G401.6 (cell line): ENCODE results near the gene CLCN1.

Experiments
- FAIRE-seq: peaks from 2 replicates; lab custom pipeline; 2012; peaks lifted over from hg19 to GRCh38; lab: Jason Lieb, UNC

CLCN1 gene

GRCh38 chr7:143367972-143368371 is 52.1 kb downstream of the CLCN1 start:
- no peak for FAIRE-seq

GRCh38 chr7:143368387-143368786 is 52.5 kb downstream of the CLCN1 start:
- FAIRE-seq = no peak

GRCh38 chr7:143369678-143370651 is 54.1 kb downstream of the CLCN1 start:
- no peak for FAIRE-seq

- no peak for FAIRE-seq
These were observed 56.2 kb downstream of the CLCN1 start for GRCh38 chr7:143372070-143372469.

GRCh38 chr7:143373255-143373794 is 57.4 kb downstream of the CLCN1 start:
- FAIRE-seq = no peak

- FAIRE-seq = no peak
These were observed 58.6 kb downstream of the CLCN1 start for GRCh38 chr7:143374561-143374960.

- FAIRE-seq = no peak
These were observed 59.6 kb downstream of the CLCN1 start for GRCh38 chr7:143375298-143376034.

- no peak for FAIRE-seq
These were observed 60.5 kb downstream of the CLCN1 start for GRCh38 chr7:143376396-143376795.

- no peak for FAIRE-seq
These were observed 63.8 kb downstream of the CLCN1 start for GRCh38 chr7:143379611-143380259.

- FAIRE-seq = no peak
These were observed 64.3 kb downstream of the CLCN1 start for GRCh38 chr7:143380260-143380645.

GRCh38 chr7:143380646-143381426 is 64.9 kb downstream of the CLCN1 start, which contains the start of gene ZYX:
Gene ZYX (plus strand): TSS chr7:143381345. CDS start chr7:143381572, 227 bp downstream.
- no peak for FAIRE-seq

GRCh38 chr7:143381427-143382125 is 65.7 kb downstream of the CLCN1 start:
- FAIRE-seq = no peak

GRCh38 chr7:143382126-143382790 is 66.3 kb downstream of the CLCN1 start:
- FAIRE-seq = no peak

- FAIRE-seq = no peak
These were observed 67.1 kb downstream of the CLCN1 start for GRCh38 chr7:143382791-143383641.

GRCh38 chr7:143383642-143383957 is 67.7 kb downstream of the CLCN1 start:
- FAIRE-seq = no peak

GRCh38 chr7:143384148-143384547 is 68.2 kb downstream of the CLCN1 start:
- no peak for FAIRE-seq

- no peak for FAIRE-seq
These were observed 69.0 kb downstream of the CLCN1 start for GRCh38 chr7:143384661-143385631.
